Central memory CD8-positive, alpha-beta T cell (primary cell): ENCODE measurements around the gene ARID4B.

Source experiments
- ATAC-seq: fragments of 150-1000 bp; cut with Tn5 transposase; replicated peaks from 2 replicates; pipeline ENCODE4 v1.10.0; 2022; ENCODE audit warnings: mild to moderate bottlenecking, moderate FRiP score, moderate number of reproducible peaks; ENCODE audit not compliant: poor library complexity, severe bottlenecking; ENCODE audit errors: extremely low read depth
- DNase-seq, 2 donors: peaks; one replicate each; pipeline ENCODE4 v3.0.0; 2021; ENCODE audit warnings: low spot score in 2 of 2
- H3K27ac Mint-ChIP-seq: one replicate; pipeline ENCODE4 v1.8.0; 2022; ENCODE audit warnings: low read depth, mild to moderate bottlenecking, moderate library complexity, mixed read lengths
- H3K27me3 Mint-ChIP-seq: one replicate; pipeline ENCODE4 v1.8.0; 2022; ENCODE audit warnings: mixed read lengths
- H3K36me3 Mint-ChIP-seq: one replicate; pipeline ENCODE4 v1.8.0; 2022; ENCODE audit warnings: mild to moderate bottlenecking, moderate library complexity, mixed read lengths; ENCODE audit not compliant: insufficient read depth
- H3K4me1 Mint-ChIP-seq: one replicate; pipeline ENCODE4 v1.8.0; 2022; ENCODE audit warnings: mixed read lengths
- H3K4me3 Mint-ChIP-seq: one replicate; pipeline ENCODE4 v1.8.0; 2022; ENCODE audit warnings: mild to moderate bottlenecking, moderate library complexity, mixed read lengths
- H3K9me3 Mint-ChIP-seq: one replicate; pipeline ENCODE4 v1.8.0; 2022; ENCODE audit warnings: mixed read lengths

Gene ARID4B

GRCh38 chr1:235130766-235131270 is 197.2 kb downstream of the ARID4B start:
- Mint-ChIP-seq H3K36me3 (peaks cover 47% of the 10 kb centered on the region), H3K9me3 (no peaks in the 10 kb centered on the region), H3K4me3 (no peak overlapping the region), H3K27ac (peak overlapping the region; percentile 70), H3K27me3 (no peaks in the 10 kb centered on the region), H3K4me1 (peaks cover 22% of the 10 kb centered on the region)
- no peak for DNase-seq
- ATAC-seq, result no peak

- peak overlapping the region; percentile 70 for H3K27ac Mint-ChIP-seq
- no peaks in the 10 kb centered on the region for H3K9me3 Mint-ChIP-seq
- DNase-seq (no peak), ATAC-seq (no peak)
- H3K36me3 Mint-ChIP-seq, result peaks cover 45% of the 10 kb centered on the region
- H3K27me3 Mint-ChIP-seq, result no peaks in the 10 kb centered on the region
- H3K4me3 Mint-ChIP-seq, result peak overlapping the region; percentile 99
- peaks cover 25% of the 10 kb centered on the region for H3K4me1 Mint-ChIP-seq
Observed at GRCh38 chr1:235129774-235130570, 198.0 kb downstream of the ARID4B start.

- peak; percentile 89 for ATAC-seq
- Mint-ChIP-seq H3K27ac (peak within 1 kb of the TSS; percentile 96), H3K4me3 (peak within 1 kb of the TSS; percentile 99), H3K9me3 (no peaks in the 10 kb centered on the region), H3K36me3 (peaks cover 40% of the 10 kb centered on the region), H3K4me1 (peaks cover 33% of the 10 kb centered on the region), H3K27me3 (no peaks in the 10 kb centered on the region)
- peak; percentile 84 to 91 for DNase-seq
Observed at GRCh38 chr1:235128456-235129328, 199.3 kb downstream of the ARID4B start, which contains the start of gene TOMM20. Gene TOMM20, minus strand, starts transcription at chr1:235128837. Its CDS starts 122 bp downstream, at chr1:235128715.

- Mint-ChIP-seq H3K36me3 (peaks cover 36% of the 10 kb centered on the region), H3K27me3 (no peaks in the 10 kb centered on the region), H3K27ac (peak overlapping the region; percentile 96), H3K4me1 (peaks cover 41% of the 10 kb centered on the region), H3K4me3 (peak overlapping the region; percentile 99), H3K9me3 (no peaks in the 10 kb centered on the region)
- peak; percentile 21 for ATAC-seq
- no peak for DNase-seq
Observed at GRCh38 chr1:235127732-235128455, 200.1 kb downstream of the ARID4B start.

GRCh38 chr1:235127203-235127602 is 200.8 kb downstream of the ARID4B start:
- Mint-ChIP-seq H3K36me3 (peaks cover 36% of the 10 kb centered on the region), H3K27me3 (no peaks in the 10 kb centered on the region), H3K27ac (peak overlapping the region; percentile 96), H3K4me1 (peaks cover 47% of the 10 kb centered on the region), H3K4me3 (peak overlapping the region; percentile 99), H3K9me3 (no peaks in the 10 kb centered on the region)
- DNase-seq, result no peak
- no peak for ATAC-seq

- H3K4me3 Mint-ChIP-seq, result peak overlapping the region; percentile 44
- H3K36me3 Mint-ChIP-seq, result peaks cover 56% of the 10 kb centered on the region
Observed at GRCh38 chr1:235124665-235125064, 203.3 kb downstream of the ARID4B start.

GRCh38 chr1:235124111-235124510 is 203.9 kb downstream of the ARID4B start:
- Mint-ChIP-seq H3K4me3 (peak overlapping the region; percentile 44), H3K27me3 (no peaks in the 10 kb centered on the region), H3K36me3 (peaks cover 60% of the 10 kb centered on the region), H3K4me1 (peaks cover 53% of the 10 kb centered on the region), H3K9me3 (no peaks in the 10 kb centered on the region), H3K27ac (no peak overlapping the region)
- DNase-seq (no peak), ATAC-seq (no peak)

More at GRCh38 chr1:235124665-235125064, 203.3 kb downstream of the ARID4B start:
- no peak overlapping the region for H3K27ac Mint-ChIP-seq
- no peak for ATAC-seq
- H3K27me3 Mint-ChIP-seq, result no peaks in the 10 kb centered on the region
- H3K4me1 Mint-ChIP-seq, result peaks cover 53% of the 10 kb centered on the region
- H3K9me3 Mint-ChIP-seq, result no peaks in the 10 kb centered on the region
- DNase-seq, result no peak

- Mint-ChIP-seq H3K27me3 (no peaks in the 10 kb centered on the region), H3K27ac (peak overlapping the region; percentile 42), H3K4me1 (peaks cover 49% of the 10 kb centered on the region), H3K9me3 (no peaks in the 10 kb centered on the region), H3K36me3 (peaks cover 65% of the 10 kb centered on the region), H3K4me3 (no peak overlapping the region)
- no peak for DNase-seq
- ATAC-seq, result no peak
Observed at GRCh38 chr1:235122348-235122747, 205.6 kb downstream of the ARID4B start.
